Osteoblast (primary cell): Measurements from ENCODE around the gene SNRNP27. TPM values are rescaled to one million over a fixed set of nuclear protein-coding genes. Genes with fewer than 3 reads are reported as not detected.
"Not testable (repeated sequence)": the region's sequence is repeated elsewhere in the genome, so short reads cannot be mapped to it uniquely, and the experiment has no call there.

Source experiments
- DNase-seq: peaks from one replicate; pipeline ENCODE4 v3.0.0; 2011; ENCODE audit warnings: low spot score, mixed read lengths; ENCODE audit not compliant: insufficient read length; ENCODE audit errors: missing footprints
- H2AFZ ChIP-seq: 2 replicates; pipeline ENCODE4 v1.6.0; 2011; ENCODE audit warnings: mild to moderate bottlenecking, low read length
- H3K27ac ChIP-seq: 2 replicates; pipeline ENCODE4 v1.5.1; 2011; ENCODE audit warnings: mild to moderate bottlenecking, low read depth, low read length, moderate library complexity
- H3K27me3 ChIP-seq: 2 replicates; pipeline ENCODE4 v1.6.0; 2012; ENCODE audit warnings: mild to moderate bottlenecking, control low read depth, inconsistent platforms, low read length, moderate library complexity; ENCODE audit not compliant: insufficient read depth
- H3K36me3 ChIP-seq: 2 replicates; pipeline ENCODE4 v1.5.1; 2011; ENCODE audit warnings: mild to moderate bottlenecking, low read length, control low read depth, moderate library complexity; ENCODE audit not compliant: insufficient read depth
- H3K4me1 ChIP-seq: 2 replicates; pipeline ENCODE4 v1.5.1; 2011; ENCODE audit warnings: mild to moderate bottlenecking, low read length, control low read depth, moderate library complexity; ENCODE audit not compliant: insufficient read depth
- H3K4me2 ChIP-seq: 2 replicates; pipeline ENCODE4 v1.6.0; 2011; ENCODE audit warnings: mild to moderate bottlenecking, low read length; ENCODE audit not compliant: insufficient read depth
- H3K4me3 ChIP-seq: fragments of 200-600 bp; sonication (generic); 3 replicates; pipeline ENCODE4 v1.5.1; 2012; ENCODE audit warnings: mild to moderate bottlenecking, low read length, inconsistent platforms; ENCODE audit not compliant: insufficient read depth
- H3K79me2 ChIP-seq: 2 replicates; pipeline ENCODE4 v1.6.0; 2012; ENCODE audit warnings: mild to moderate bottlenecking, low read length, control low read depth, inconsistent platforms; ENCODE audit not compliant: insufficient read depth
- H3K9me3 ChIP-seq: 2 replicates; pipeline ENCODE4 v1.5.1; 2011; ENCODE audit warnings: low read depth, low read length, control low read depth
- H4K20me1 ChIP-seq: 2 replicates; pipeline ENCODE4 v1.6.0; 2012; ENCODE audit warnings: mild to moderate bottlenecking, low read length, control low read depth; ENCODE audit not compliant: insufficient read depth
- total RNA-seq: library from RNA; depleted of rRNA; stranded (reverse); fragments of >200 nt; gene quantifications from 2 replicates; pipeline ENCODE4 v1.2.3, GENCODE V29; 2012
- TF ChIP-seq, protein P1 (sequence below): IDR thresholded peaks from 2 replicates; pipeline ENCODE4 v1.5.1; 2011; ENCODE audit warnings: mild to moderate bottlenecking, low read depth, low read length, moderate library complexity; ENCODE audit errors: extremely low read depth

Gene SNRNP27
- total RNA-seq, 1 donor, result 35.1 TPM

- TF ChIP-seq, protein P1, sequence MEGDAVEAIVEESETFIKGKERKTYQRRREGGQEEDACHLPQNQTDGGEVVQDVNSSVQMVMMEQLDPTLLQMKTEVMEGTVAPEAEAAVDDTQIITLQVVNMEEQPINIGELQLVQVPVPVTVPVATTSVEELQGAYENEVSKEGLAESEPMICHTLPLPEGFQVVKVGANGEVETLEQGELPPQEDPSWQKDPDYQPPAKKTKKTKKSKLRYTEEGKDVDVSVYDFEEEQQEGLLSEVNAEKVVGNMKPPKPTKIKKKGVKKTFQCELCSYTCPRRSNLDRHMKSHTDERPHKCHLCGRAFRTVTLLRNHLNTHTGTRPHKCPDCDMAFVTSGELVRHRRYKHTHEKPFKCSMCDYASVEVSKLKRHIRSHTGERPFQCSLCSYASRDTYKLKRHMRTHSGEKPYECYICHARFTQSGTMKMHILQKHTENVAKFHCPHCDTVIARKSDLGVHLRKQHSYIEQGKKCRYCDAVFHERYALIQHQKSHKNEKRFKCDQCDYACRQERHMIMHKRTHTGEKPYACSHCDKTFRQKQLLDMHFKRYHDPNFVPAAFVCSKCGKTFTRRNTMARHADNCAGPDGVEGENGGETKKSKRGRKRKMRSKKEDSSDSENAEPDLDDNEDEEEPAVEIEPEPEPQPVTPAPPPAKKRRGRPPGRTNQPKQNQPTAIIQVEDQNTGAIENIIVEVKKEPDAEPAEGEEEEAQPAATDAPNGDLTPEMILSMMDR, result no peak
- DNase-seq, result no peak
- Histone ChIP-seq H3K79me2 (peaks cover 20% of the 10 kb centered on the region), H3K36me3 (peaks cover 2% of the 10 kb centered on the region), H3K4me1 (peaks cover 13% of the 10 kb centered on the region), H4K20me1 (peaks cover 4% of the 10 kb centered on the region), H3K9me3 (no peaks in the 10 kb centered on the region), H3K4me3 (no peak overlapping the region), H3K27me3 (no peaks in the 10 kb centered on the region), H3K27ac (no peak overlapping the region), H3K4me2 (no peak overlapping the region), H2AFZ (no peak overlapping the region)
Observed at GRCh38 chr2:69890881-69891280, 2.9 kb upstream of the SNRNP27 start.

DNA sequence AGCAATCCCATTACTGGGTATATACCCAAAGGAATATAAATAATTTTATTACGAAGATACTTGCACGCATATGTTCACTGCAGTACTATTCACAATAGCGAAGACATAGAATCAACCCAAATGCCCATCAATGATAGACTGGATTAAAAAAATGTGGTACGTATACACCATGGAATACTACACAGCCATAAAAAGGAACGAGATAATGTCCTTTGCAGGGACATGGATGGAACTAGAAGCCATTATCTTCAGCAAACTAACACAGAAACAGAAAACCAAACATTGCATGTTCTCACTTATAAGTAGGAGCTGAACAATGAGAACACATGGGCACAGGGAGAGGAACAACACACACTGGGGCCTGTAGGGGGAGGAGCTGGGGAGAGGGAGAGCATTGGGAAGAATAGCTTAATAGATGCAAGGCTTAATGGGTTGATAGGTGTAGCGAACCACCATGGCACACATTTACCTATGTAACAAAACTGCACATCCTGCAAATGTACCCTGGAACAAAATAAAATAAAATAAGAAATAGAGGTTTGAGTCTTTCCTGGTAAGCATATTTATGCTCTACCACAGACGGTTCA, 825 bp upstream of the SNRNP27 start:
- H3K4me3 ChIP-seq, H3K27me3 ChIP-seq: not testable (repeated sequence)
- H3K4me2 ChIP-seq, result peak overlapping the region; percentile 92

DNA sequence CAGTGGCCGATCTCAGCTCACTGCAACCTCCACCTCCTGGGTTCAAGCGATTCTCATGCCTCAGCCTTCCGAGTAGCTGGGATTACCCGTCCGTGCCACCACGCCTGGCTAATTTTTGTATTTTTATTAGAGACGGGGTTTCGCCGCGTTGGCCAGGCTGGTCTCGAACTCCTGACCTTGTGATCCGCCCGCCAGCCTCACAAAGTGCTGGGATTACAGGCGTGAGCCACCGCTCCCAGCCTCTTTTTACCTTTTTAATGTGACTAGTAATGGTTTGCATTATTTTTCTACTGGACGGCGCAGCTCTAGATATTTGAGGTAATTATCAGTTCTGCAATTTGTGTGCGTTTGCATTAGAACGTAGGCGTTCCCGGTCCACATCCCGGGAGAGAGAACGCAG, 981 bp downstream of the SNRNP27 start:
- H3K27me3 ChIP-seq, result not testable (repeated sequence)
- H3K27ac ChIP-seq, result peak overlapping the region; percentile 93
- H2AFZ ChIP-seq, result peak overlapping the region; percentile 25

More for the DNA sequence above, 825 bp upstream of the SNRNP27 start:
- peaks cover 13% of the 10 kb centered on the region for H3K4me1 ChIP-seq
- H3K27ac ChIP-seq, DNase-seq, H3K9me3 ChIP-seq, H4K20me1 ChIP-seq: not testable (repeated sequence)
- peaks cover 38% of the 10 kb centered on the region for H3K79me2 ChIP-seq
- peaks cover 22% of the 10 kb centered on the region for H3K36me3 ChIP-seq
- H2AFZ ChIP-seq, result peak overlapping the region; percentile 99

GRCh38 chr2:69902213-69902922, 8.6 kb downstream of the SNRNP27 start:
- peaks cover 6% of the 10 kb centered on the region for H4K20me1 ChIP-seq
- H3K9me3 ChIP-seq, result no peaks in the 10 kb centered on the region
- peaks cover 44% of the 10 kb centered on the region for H3K79me2 ChIP-seq
- TF ChIP-seq, protein P1, result no peak
- H3K27me3 ChIP-seq, result no peaks in the 10 kb centered on the region
- no peak overlapping the region for H3K4me2 ChIP-seq
- H3K27ac ChIP-seq, result no peak overlapping the region
- no peak overlapping the region for H2AFZ ChIP-seq
- no peak overlapping the region for H3K4me3 ChIP-seq
- no peaks in the 10 kb centered on the region for H3K4me1 ChIP-seq
- no peak for DNase-seq
- H3K36me3 ChIP-seq, result peaks cover 76% of the 10 kb centered on the region

More for the DNA sequence above, 981 bp downstream of the SNRNP27 start:
- H3K36me3 ChIP-seq, result peaks cover 36% of the 10 kb centered on the region
- peaks cover 13% of the 10 kb centered on the region for H3K4me1 ChIP-seq
- H3K9me3 ChIP-seq, H4K20me1 ChIP-seq, DNase-seq: not testable (repeated sequence)
- peak overlapping the region; percentile 92 for H3K4me2 ChIP-seq
- peaks cover 52% of the 10 kb centered on the region for H3K79me2 ChIP-seq
- peak overlapping the region; percentile 96 for H3K4me3 ChIP-seq

- H3K4me3 ChIP-seq, result no peak overlapping the region
- H3K27me3 ChIP-seq, result no peaks in the 10 kb centered on the region
- H2AFZ ChIP-seq, result no peak overlapping the region
- no peaks in the 10 kb centered on the region for H3K4me1 ChIP-seq
- no peak for DNase-seq
- no peaks in the 10 kb centered on the region for H3K9me3 ChIP-seq
- H3K27ac ChIP-seq, result no peak overlapping the region
- TF ChIP-seq, protein P1, result no peak
- peaks cover 65% of the 10 kb centered on the region for H3K36me3 ChIP-seq
- H3K4me2 ChIP-seq, result no peak overlapping the region
- H4K20me1 ChIP-seq, result no peaks in the 10 kb centered on the region
- H3K79me2 ChIP-seq, result peaks cover 7% of the 10 kb centered on the region
Observed at GRCh38 chr2:69907216-69907615, 13.5 kb downstream of the SNRNP27 start.
